K562 (cell line): Measurements from ENCODE around the gene MED15. TPM values are rescaled to one million over a fixed set of nuclear protein-coding genes. Genes with fewer than 3 reads are reported as not detected.
A peak's percentile ranks its signal among the peaks of the same experiment; 100 is the strongest.

ENCODE experiments used
- BCLAF1 ChIP-seq, 2 experiments: fragments of 450-650 bp in 1 of 2; IDR thresholded peaks; 2 replicates each; pipeline ENCODE4 v1.6.1; 2011 to 2017; ENCODE audit warnings: low read depth in 2 of 2, antibody characterized with exemption in 1 of 2, borderline replicate concordance in 1 of 2, low read length in 1 of 2, mild to moderate bottlenecking in 1 of 2, mixed read lengths in 1 of 2; ENCODE audit not compliant: control insufficient read depth in 1 of 2
- BCOR ChIP-seq: fragments of 450-650 bp; IDR thresholded peaks from 2 replicates; pipeline ENCODE4 v1.6.1; 2016
- CHD7 ChIP-seq: fragments of 200-600 bp; sonication (generic); IDR thresholded peaks from one replicate; pipeline ENCODE4 v1.6.1; 2012; ENCODE audit warnings: mild to moderate bottlenecking, low read depth, low read length, inconsistent platforms
- GMEB1 ChIP-seq: fragments of 250-450 bp; sonication (Bioruptor Pico); IDR thresholded peaks from 2 replicates; pipeline ENCODE4 v1.4.0; 2020; ENCODE audit warnings: mild to moderate bottlenecking
- HDAC2 ChIP-seq: fragments of 450-650 bp; IDR thresholded peaks from 2 replicates; pipeline ENCODE4 v1.6.1; 2016; ENCODE audit warnings: mild to moderate bottlenecking
- TGIF2 ChIP-seq: sonication (generic); formaldehyde crosslinking; IDR thresholded peaks from 2 replicates; pipeline ENCODE4 v1.8.1; 2022; ENCODE audit warnings: mild to moderate bottlenecking, missing genetic modification reagents, moderate library complexity
- USF2 ChIP-seq: sonication (generic); formaldehyde crosslinking; IDR thresholded peaks from 2 replicates; pipeline ENCODE4 v1.5.0; 2020; ENCODE audit warnings: missing genetic modification reagents
- XRCC5 ChIP-seq: fragments of 200-400 bp; formaldehyde crosslinking; IDR thresholded peaks from 2 replicates; pipeline ENCODE4 v1.6.1; 2017; ENCODE audit warnings: low read depth, mild to moderate bottlenecking, low read length
- ZNF764 ChIP-seq: fragments of 250-450 bp; sonication (Bioruptor Pico); IDR thresholded peaks from 2 replicates; pipeline ENCODE4 v1.4.0; 2020; ENCODE audit warnings: low read depth, mild to moderate bottlenecking, moderate library complexity
- polyA plus RNA-seq, 8 experiments: library from polyadenylated mRNA; depleted of rRNA in 4 of 8; stranded (reverse) in 5 of 8; unstranded in 3 of 8; fragments of >200 nt; fragmentation: Nextera tagmentation in 2 of 8; fragmentation: Illumina TruSeq in 1 of 8; extraction: Ambion mirVana in 2 of 8; extraction: Trizol in 1 of 8; gene quantifications; 2 replicates each; pipeline versions ENCODE4 v1.2.1 to v1.2.3, GENCODE V29; 2011 to 2014; ENCODE audit warnings: inconsistent platforms in 1 of 8, missing spikeins in 1 of 8
- total RNA-seq, 7 experiments: library from RNA; depleted of rRNA in 6 of 7; stranded (reverse); fragments of >200 nt in 6 of 7; fragmentation: Illumina TruSeq in 2 of 7; extraction: Trizol in 2 of 7; gene quantifications; 2 replicates each; pipeline versions ENCODE4 v1.2.1 to v1.2.3, GENCODE V29; 2011 to 2021; ENCODE audit warnings: low replicate concordance in 1 of 7

The MED15 gene
- total and polyA plus RNA-seq, 9 of the 15 experiments (the other 6 are each of a cell fraction or from before 2014, with no cell fraction given), result 4.0 to 271 (median 60.1) TPM

- TF ChIP-seq CHD7, result no peak
- TF ChIP-seq HDAC2, result no peak
- peak; percentile 85 for TF ChIP-seq ZNF764
- TF ChIP-seq USF2, result no peak
- TF ChIP-seq TGIF2 (CRISPR knock-in tag), result no peak
- TF ChIP-seq GMEB1 (CRISPR knock-in tag), result peak; percentile 75
- TF ChIP-seq BCOR, result no peak
- 0 out of 4 replicates have a peak, but pooled peaks of 1 of the 2 experiments have one; percentile 37 for TF ChIP-seq BCLAF1 (IDR thresholded peaks at IDR 0.05; ENCODE audit: borderline replicate concordance in 1 of 2, control insufficient read depth in 1 of 2, low read depth in 2 of 2, low read length in 1 of 2)
- peak; percentile 100 for TF ChIP-seq XRCC5
These were observed 11.3 kb upstream of the MED15 start (continued) for GRCh38 chr22:20495861-20496681.
